H9 (cell line): ENCODE data around the gene BTN1A1. TPM values are rescaled to one million over a fixed set of nuclear protein-coding genes. Genes with fewer than 3 reads are reported as not detected.

Source experiments
- DNase-seq: peaks from one replicate; pipeline ENCODE4 v3.0.0-alpha.2; 2017
- H2AFZ ChIP-seq: one replicate; pipeline ENCODE4 v1.6.1; 2013; ENCODE audit warnings: mild to moderate bottlenecking, low read length, control low read depth, moderate library complexity
- H2AK5ac ChIP-seq: 2 replicates; pipeline ENCODE4 v1.6.1; 2013; ENCODE audit warnings: low read length, control low read depth, mixed read lengths; ENCODE audit not compliant: insufficient read length
- H2BK120ac ChIP-seq: one replicate; pipeline ENCODE4 v1.6.1; 2013; ENCODE audit warnings: low read depth, mild to moderate bottlenecking, low read length, control low read depth, inconsistent platforms; ENCODE audit not compliant: poor library complexity, severe bottlenecking
- H2BK12ac ChIP-seq: 2 replicates; pipeline ENCODE4 v1.6.1; 2013; ENCODE audit warnings: low read length, control low read depth, mixed read lengths, low read depth; ENCODE audit not compliant: insufficient read length
- H2BK15ac ChIP-seq: 2 replicates; pipeline ENCODE4 v1.6.1; 2013; ENCODE audit warnings: low read depth, low read length, control low read depth
- H2BK20ac ChIP-seq: one replicate; pipeline ENCODE4 v1.6.1; 2013; ENCODE audit warnings: low read depth, mild to moderate bottlenecking, low read length, control low read depth, inconsistent platforms; ENCODE audit not compliant: poor library complexity, severe bottlenecking
- H2BK5ac ChIP-seq: 2 replicates; pipeline ENCODE4 v1.6.1; 2013; ENCODE audit warnings: low read length, control low read depth, mixed read lengths; ENCODE audit not compliant: insufficient read length
- H3K14ac ChIP-seq: 2 replicates; pipeline ENCODE4 v1.6.1; 2013; ENCODE audit warnings: low read length, control low read depth; ENCODE audit not compliant: insufficient read depth
- H3K18ac ChIP-seq: 2 replicates; pipeline ENCODE4 v1.6.1; 2013; ENCODE audit warnings: low read depth, mild to moderate bottlenecking, mixed read lengths, low read length, control low read depth; ENCODE audit not compliant: insufficient read length
- H3K23ac ChIP-seq: 2 replicates; pipeline ENCODE4 v1.6.1; 2013; ENCODE audit warnings: low read length, control low read depth, mixed read lengths, low read depth; ENCODE audit not compliant: insufficient read length
- H3K23me2 ChIP-seq: 2 replicates; pipeline ENCODE4 v1.6.1; 2013; ENCODE audit warnings: low read depth, mild to moderate bottlenecking, mixed read lengths, low read length, control low read depth; ENCODE audit not compliant: insufficient read length, poor library complexity, severe bottlenecking
- H3K27ac ChIP-seq: 2 replicates; pipeline ENCODE4 v1.5.1; 2013; ENCODE audit warnings: low read length, control low read depth, mixed read lengths, low read depth; ENCODE audit not compliant: insufficient read length
- H3K27me3 ChIP-seq: 2 replicates; pipeline ENCODE4 v1.6.1; 2013; ENCODE audit warnings: low read length, control low read depth, inconsistent platforms; ENCODE audit not compliant: insufficient read depth
- H3K4ac ChIP-seq: 2 replicates; pipeline ENCODE4 v1.6.1; 2013; ENCODE audit warnings: low read depth, mild to moderate bottlenecking, control low read depth, inconsistent platforms, low read length, moderate library complexity
- H3K4me1 ChIP-seq: 2 replicates; pipeline ENCODE4 v1.6.1; 2013; ENCODE audit warnings: low read length, control low read depth, inconsistent platforms; ENCODE audit not compliant: insufficient read depth
- H3K4me2 ChIP-seq: 2 replicates; pipeline ENCODE4 v1.6.1; 2013; ENCODE audit warnings: low read length, control low read depth, mixed read lengths; ENCODE audit not compliant: insufficient read length, insufficient read depth
- H3K56ac ChIP-seq: 2 replicates; pipeline ENCODE4 v1.6.1; 2013; ENCODE audit warnings: low read depth, mild to moderate bottlenecking, mixed read lengths, low read length, control low read depth; ENCODE audit not compliant: insufficient read length
- H3K79me1 ChIP-seq: 2 replicates; pipeline ENCODE4 v1.6.1; 2013; ENCODE audit warnings: low read depth, mild to moderate bottlenecking, moderate library complexity, low read length, control low read depth, inconsistent platforms; ENCODE audit not compliant: insufficient read depth, poor library complexity, severe bottlenecking
- H3K79me2 ChIP-seq: 2 replicates; pipeline ENCODE4 v1.6.1; 2013; ENCODE audit warnings: low read length, control low read depth, inconsistent platforms; ENCODE audit not compliant: insufficient read depth
- H3K9ac ChIP-seq: 2 replicates; pipeline ENCODE4 v1.6.1; 2013; ENCODE audit warnings: low read length, control low read depth, mixed read lengths; ENCODE audit not compliant: insufficient read length; ENCODE audit errors: extremely low read depth
- H3K9me3 ChIP-seq: one replicate; pipeline ENCODE4 v1.6.1; 2013; ENCODE audit warnings: low read depth, low read length, inconsistent platforms; ENCODE audit not compliant: control insufficient read depth
- H3T11ph ChIP-seq: one replicate; pipeline ENCODE4 v1.6.1; 2013; ENCODE audit warnings: mild to moderate bottlenecking, low read length, control low read depth, inconsistent platforms
- H4K20me1 ChIP-seq: one replicate; pipeline ENCODE4 v1.6.1; 2013; ENCODE audit not compliant: control insufficient read depth, insufficient read length, insufficient read depth
- H4K5ac ChIP-seq: 2 replicates; pipeline ENCODE4 v1.6.1; 2013; ENCODE audit warnings: low read depth, mild to moderate bottlenecking, mixed read lengths, low read length, control low read depth; ENCODE audit not compliant: insufficient read length
- H4K8ac ChIP-seq: replicated peaks from 2 replicates; pipeline ENCODE4 v1.6.1; 2013; ENCODE audit warnings: low read length, control low read depth, mixed read lengths, low read depth; ENCODE audit not compliant: insufficient read length
- H4K91ac ChIP-seq: 2 replicates; pipeline ENCODE4 v1.6.1; 2013; ENCODE audit warnings: low read depth, mild to moderate bottlenecking, moderate library complexity, mixed read lengths, low read length, control low read depth; ENCODE audit not compliant: insufficient read length
- H3K27ac Mint-ChIP-seq, 3 experiments: 2 replicates in 2 of 3; 3 replicates in 1 of 3; pipeline ENCODE4 v1.8.0; 2020 to 2021; ENCODE audit warnings: mixed read lengths in 3 of 3, mild to moderate bottlenecking in 1 of 3, moderate library complexity in 1 of 3
- H3K27me3 Mint-ChIP-seq: 2 replicates; pipeline ENCODE4 v1.8.0; 2021; ENCODE audit warnings: low read depth, mild to moderate bottlenecking, moderate library complexity, mixed read lengths
- H3K36me3 Mint-ChIP-seq, 3 experiments: 2 replicates in 2 of 3; 3 replicates in 1 of 3; pipeline ENCODE4 v1.8.0; 2020 to 2021; ENCODE audit warnings: low read depth in 3 of 3, mixed read lengths in 3 of 3; ENCODE audit not compliant: insufficient read depth in 1 of 3
- H3K4me1 Mint-ChIP-seq, 2 experiments: 2 replicates each; pipeline ENCODE4 v1.8.0; 2020; ENCODE audit warnings: mixed read lengths in 2 of 2
- H3K4me3 Mint-ChIP-seq, 2 experiments: 2 replicates in 1 of 2; 3 replicates in 1 of 2; pipeline ENCODE4 v1.8.0; 2020 to 2021; ENCODE audit warnings: mild to moderate bottlenecking in 2 of 2, mixed read lengths in 2 of 2, moderate library complexity in 1 of 2
- H3K9me3 Mint-ChIP-seq, 2 experiments: 2 replicates in 1 of 2; 3 replicates in 1 of 2; pipeline ENCODE4 v1.8.0; 2020; ENCODE audit warnings: mild to moderate bottlenecking in 2 of 2, mixed read lengths in 2 of 2, moderate library complexity in 1 of 2
- WGBS: extraction: QIAGEN DNeasy Blood & Tissue Kit; methylation state at CpG from one replicate; pipeline ENCODE4 v1.1.7; 2013; ENCODE audit warnings: missing lambda C conversion rate, low lambda C conversion rate, mixed read lengths; ENCODE audit not compliant: insufficient read length; ENCODE audit errors: extremely low coverage; 5-methylcytosine and 5-hydroxymethylcytosine counted together
- total RNA-seq: library from RNA; stranded (reverse); gene quantifications from 2 replicates; pipeline ENCODE4 v1.2.1, GENCODE V29; 2021
- TF ChIP-seq, protein P1 (sequence below): fragments of 200-600 bp; sonication (generic); conservative IDR thresholded peaks from 3 replicates; pipeline ENCODE4 v1.8.0; 2021; ENCODE audit warnings: antibody characterized with exemption, mild to moderate bottlenecking

The BTN1A1 gene
- total RNA-seq, 1 experiment from 2014 or later, result 0.15 TPM

DNA sequence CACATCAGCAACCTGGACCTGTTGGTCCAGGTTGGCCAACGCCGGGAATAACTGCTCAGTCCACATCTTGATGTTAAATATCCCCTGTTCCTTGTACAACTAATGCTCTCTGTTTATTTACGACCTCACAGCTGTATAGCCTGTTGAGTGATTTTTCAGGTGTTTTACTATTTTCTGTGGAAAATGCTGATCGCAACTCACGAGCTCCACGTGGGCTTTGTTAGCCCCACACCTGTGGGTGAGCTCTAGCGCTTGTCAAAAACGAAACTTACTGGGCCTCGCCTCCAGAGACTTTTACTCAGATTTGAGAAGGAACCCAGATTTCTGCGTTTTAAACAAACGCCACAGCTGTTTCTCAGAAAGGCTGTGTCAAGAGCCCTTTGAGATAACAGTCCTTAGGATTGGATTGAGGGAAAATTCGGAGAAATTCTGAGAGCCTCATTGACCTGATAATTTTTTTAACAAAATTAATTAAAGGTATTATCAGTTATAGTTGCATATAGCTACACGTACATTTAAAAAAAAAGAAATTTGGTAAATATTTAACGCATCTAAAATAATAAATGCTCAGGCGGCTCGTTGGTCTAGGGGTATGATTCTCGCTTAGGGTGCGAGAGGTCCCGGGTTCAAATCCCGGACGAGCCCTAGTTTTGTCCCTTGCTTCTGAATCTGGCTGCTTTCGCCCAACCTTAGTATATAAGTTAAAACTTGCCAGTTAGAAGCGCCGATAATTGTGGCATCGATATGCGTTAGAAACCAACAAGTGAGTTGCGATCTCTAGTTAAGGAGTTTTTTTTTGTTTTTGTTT, 54.8 kb downstream of the BTN1A1 start:
- Mint-ChIP-seq H3K9me3 (peaks cover 0 to 3% of the 10 kb centered on the region in 2 experiments; a peak in 2 of 5 replicates), H3K27me3 (peaks cover 4% of the 10 kb centered on the region), H3K4me3 (no peak overlapping the region), H3K27ac (peak overlapping the region in 1 of 3 experiments; percentile 54; a peak in 3 of 7 replicates), H3K4me1 (peaks cover 8 to 12% of the 10 kb centered on the region in 2 experiments; a peak in 3 of 4 replicates), H3K36me3 (no peaks in the 10 kb centered on the region; a peak in 1 of 7 replicates)
- TF ChIP-seq, protein P1, sequence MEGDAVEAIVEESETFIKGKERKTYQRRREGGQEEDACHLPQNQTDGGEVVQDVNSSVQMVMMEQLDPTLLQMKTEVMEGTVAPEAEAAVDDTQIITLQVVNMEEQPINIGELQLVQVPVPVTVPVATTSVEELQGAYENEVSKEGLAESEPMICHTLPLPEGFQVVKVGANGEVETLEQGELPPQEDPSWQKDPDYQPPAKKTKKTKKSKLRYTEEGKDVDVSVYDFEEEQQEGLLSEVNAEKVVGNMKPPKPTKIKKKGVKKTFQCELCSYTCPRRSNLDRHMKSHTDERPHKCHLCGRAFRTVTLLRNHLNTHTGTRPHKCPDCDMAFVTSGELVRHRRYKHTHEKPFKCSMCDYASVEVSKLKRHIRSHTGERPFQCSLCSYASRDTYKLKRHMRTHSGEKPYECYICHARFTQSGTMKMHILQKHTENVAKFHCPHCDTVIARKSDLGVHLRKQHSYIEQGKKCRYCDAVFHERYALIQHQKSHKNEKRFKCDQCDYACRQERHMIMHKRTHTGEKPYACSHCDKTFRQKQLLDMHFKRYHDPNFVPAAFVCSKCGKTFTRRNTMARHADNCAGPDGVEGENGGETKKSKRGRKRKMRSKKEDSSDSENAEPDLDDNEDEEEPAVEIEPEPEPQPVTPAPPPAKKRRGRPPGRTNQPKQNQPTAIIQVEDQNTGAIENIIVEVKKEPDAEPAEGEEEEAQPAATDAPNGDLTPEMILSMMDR, result no peak
- Histone ChIP-seq H3K23me2 (peaks cover 19% of the 10 kb centered on the region), H3K27ac (no peak overlapping the region), H3K79me2 (no peaks in the 10 kb centered on the region), H2AK5ac (no peak overlapping the region), H2AFZ (peak overlapping the region; percentile 3), H3K56ac (no peak overlapping the region), H3K9ac (no peak overlapping the region), H2BK120ac (no peak overlapping the region), H3K23ac (no peak overlapping the region), H4K20me1 (no peaks in the 10 kb centered on the region), H3K79me1 (no peaks in the 10 kb centered on the region), H2BK12ac (no peak overlapping the region), H2BK5ac (no peak overlapping the region), H4K91ac (no peak overlapping the region), H3K14ac (no peak overlapping the region), H4K5ac (no peak overlapping the region), H4K8ac (no peak overlapping the region), H3T11ph (no peak overlapping the region), H3K27me3 (no peaks in the 10 kb centered on the region), H3K4me1 (no peaks in the 10 kb centered on the region), H2BK20ac (no peak overlapping the region), H3K4ac (no peak overlapping the region), H3K9me3 (no peaks in the 10 kb centered on the region), H3K18ac (no peak overlapping the region), H3K4me2 (peak overlapping the region; percentile 72), H2BK15ac (no peak overlapping the region)
- no CpG with 5 or more reads among the region's 27 CpGs for WGBS
- peak; percentile 58 for DNase-seq
